MCF 10A (cell line): ENCODE data around the gene DNAH17. TPM values are rescaled to one million over a fixed set of nuclear protein-coding genes. Genes with fewer than 3 reads are reported as not detected.

Source experiments
- BruUV-seq: library from RNA; stranded (reverse); fragments of 400-500 nt; replicated peaks from 2 replicates; lab custom pipeline; 2021; lab: Mats Ljungman, UMichigan
- CTCF ChIA-PET: fragments of 300-600 bp; sonication (Branson Sonifier 250); formaldehyde crosslinking; extraction: SDS; loops from one replicate; lab custom pipeline; 2021; ENCODE audit warnings: antibody characterized with exemption, inconsistent platforms; lab: Yijun Ruan, JAX
- POLR2A ChIA-PET: fragments of 300-600, 350-650 bp; sonication (Branson Sonifier 250); formaldehyde crosslinking; extraction: SDS; loops from one replicate; lab custom pipeline; 2020; ENCODE audit warnings: antibody characterized with exemption, inconsistent platforms; lab: Yijun Ruan, JAX
- DNase-seq: peaks from one replicate; pipeline ENCODE4 v3.0.0-alpha.2; 2018; ENCODE audit not compliant: unreplicated experiment
- H3K27ac Mint-ChIP-seq: one replicate; pipeline ENCODE4 v1.8.0; 2022; ENCODE audit warnings: mild to moderate bottlenecking, low read depth, mixed read lengths; ENCODE audit not compliant: unreplicated experiment
- H3K27me3 Mint-ChIP-seq: one replicate; pipeline ENCODE4 v1.8.0; 2022; ENCODE audit warnings: mixed read lengths; ENCODE audit not compliant: insufficient read depth, unreplicated experiment
- H3K36me3 Mint-ChIP-seq: one replicate; pipeline ENCODE4 v1.8.0; 2022; ENCODE audit warnings: mild to moderate bottlenecking, moderate library complexity, mixed read lengths; ENCODE audit not compliant: insufficient read depth, unreplicated experiment
- H3K4me1 Mint-ChIP-seq: one replicate; pipeline ENCODE4 v1.8.0; 2022; ENCODE audit warnings: mixed read lengths; ENCODE audit not compliant: insufficient read depth, unreplicated experiment
- H3K4me3 Mint-ChIP-seq: one replicate; pipeline ENCODE4 v1.8.0; 2022; ENCODE audit warnings: mild to moderate bottlenecking, moderate library complexity, mixed read lengths; ENCODE audit not compliant: unreplicated experiment
- H3K9me3 Mint-ChIP-seq: one replicate; pipeline ENCODE4 v1.8.0; 2022; ENCODE audit warnings: mixed read lengths; ENCODE audit not compliant: unreplicated experiment
- intact Hi-C: fragments of 100-400 bp; cut with micrococcal nuclease; formaldehyde crosslinking; loops from 2 replicates; pipeline ENCODE4 v1.14.1; 2022
- total RNA-seq: library from RNA; stranded (reverse); gene quantifications from 2 replicates; pipeline ENCODE4 v1.2.3, GENCODE V29; 2022
- TF ChIP-seq, protein P1 (sequence below): fragments of 200-600 bp; IDR thresholded peaks from one replicate; pipeline ENCODE4 v1.8.0; 2022; ENCODE audit warnings: antibody characterized with exemption, mild to moderate bottlenecking; ENCODE audit not compliant: unreplicated experiment

DNAH17 gene
- total RNA-seq, 1 experiment from 2014 or later = not detected

DNA sequence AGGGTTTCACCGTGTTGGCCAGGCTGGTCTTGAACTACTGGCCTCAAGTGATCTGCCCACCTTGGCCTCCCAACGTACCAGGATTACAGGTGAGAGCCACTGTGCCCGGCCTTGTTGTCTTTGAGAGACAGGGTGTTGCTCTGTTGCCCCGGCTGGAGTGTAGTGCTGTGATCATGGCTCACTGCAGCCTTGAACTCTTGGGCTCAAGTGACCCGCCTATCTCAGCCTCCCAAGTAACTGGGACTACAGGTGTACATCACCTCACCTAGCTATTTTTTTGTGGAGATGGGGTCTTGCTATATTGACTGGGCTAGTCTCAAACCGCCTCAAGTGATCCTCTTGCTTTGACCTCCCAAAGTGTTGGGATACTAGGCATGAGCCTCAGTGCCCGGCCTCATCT, 130.4 kb downstream of the DNAH17 start:
- H3K4me3 Mint-ChIP-seq = no peak overlapping the region

DNA sequence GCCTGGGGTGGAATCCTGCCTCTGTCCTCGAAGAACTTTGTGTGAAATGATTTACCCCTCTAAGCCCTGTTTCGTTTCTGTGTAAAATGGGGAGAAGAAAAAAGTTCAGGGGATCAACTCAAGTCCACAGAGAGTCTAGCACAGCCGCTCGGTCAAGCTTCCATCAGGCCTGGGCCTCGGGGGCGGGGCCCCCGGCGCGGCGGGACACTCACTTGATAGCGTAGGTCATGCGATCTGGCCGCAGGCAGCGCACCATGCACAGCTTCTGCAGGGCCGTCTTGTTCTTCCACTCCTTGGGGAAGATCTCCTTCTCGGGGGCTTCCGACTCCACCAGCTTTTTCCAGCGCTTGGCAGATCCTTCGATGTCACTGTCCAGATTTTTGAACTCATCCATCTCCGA, 132.8 kb downstream of the DNAH17 start:
- intact Hi-C loops = no loop called here
- CTCF ChIA-PET = interaction anchor here (0.6 to 1.0 kb wide), 2 partner anchors 23 to 24 kb away, joined by 4 read pairs; no protein-coding TSS in a partner anchor
- DNase-seq = no peak
- H3K4me3 Mint-ChIP-seq = no peak overlapping the region
- TF ChIP-seq, protein P1, sequence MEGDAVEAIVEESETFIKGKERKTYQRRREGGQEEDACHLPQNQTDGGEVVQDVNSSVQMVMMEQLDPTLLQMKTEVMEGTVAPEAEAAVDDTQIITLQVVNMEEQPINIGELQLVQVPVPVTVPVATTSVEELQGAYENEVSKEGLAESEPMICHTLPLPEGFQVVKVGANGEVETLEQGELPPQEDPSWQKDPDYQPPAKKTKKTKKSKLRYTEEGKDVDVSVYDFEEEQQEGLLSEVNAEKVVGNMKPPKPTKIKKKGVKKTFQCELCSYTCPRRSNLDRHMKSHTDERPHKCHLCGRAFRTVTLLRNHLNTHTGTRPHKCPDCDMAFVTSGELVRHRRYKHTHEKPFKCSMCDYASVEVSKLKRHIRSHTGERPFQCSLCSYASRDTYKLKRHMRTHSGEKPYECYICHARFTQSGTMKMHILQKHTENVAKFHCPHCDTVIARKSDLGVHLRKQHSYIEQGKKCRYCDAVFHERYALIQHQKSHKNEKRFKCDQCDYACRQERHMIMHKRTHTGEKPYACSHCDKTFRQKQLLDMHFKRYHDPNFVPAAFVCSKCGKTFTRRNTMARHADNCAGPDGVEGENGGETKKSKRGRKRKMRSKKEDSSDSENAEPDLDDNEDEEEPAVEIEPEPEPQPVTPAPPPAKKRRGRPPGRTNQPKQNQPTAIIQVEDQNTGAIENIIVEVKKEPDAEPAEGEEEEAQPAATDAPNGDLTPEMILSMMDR = no peak
- no peaks in the 10 kb centered on the region for H3K36me3 Mint-ChIP-seq
- H3K27me3 Mint-ChIP-seq = no peaks in the 10 kb centered on the region
- H3K4me1 Mint-ChIP-seq = no peaks in the 10 kb centered on the region
- no peaks in the 10 kb centered on the region for H3K9me3 Mint-ChIP-seq
- no peak overlapping the region for H3K27ac Mint-ChIP-seq
- no TSS peak for BruUV-seq
- POLR2A ChIA-PET = no interaction called here

More for the DNA sequence above, 130.4 kb downstream of the DNAH17 start:
- ChIA-PET POLR2A (no interaction called here), CTCF (no interaction called here)
- no TSS peak for BruUV-seq
- no peaks in the 10 kb centered on the region for H3K9me3 Mint-ChIP-seq
- no peaks in the 10 kb centered on the region for H3K4me1 Mint-ChIP-seq
- no peak for DNase-seq
- TF ChIP-seq, protein P1 = no peak
- no peaks in the 10 kb centered on the region for H3K27me3 Mint-ChIP-seq
- no peak overlapping the region for H3K27ac Mint-ChIP-seq
- intact Hi-C loops = no loop called here
- H3K36me3 Mint-ChIP-seq = no peaks in the 10 kb centered on the region

DNA sequence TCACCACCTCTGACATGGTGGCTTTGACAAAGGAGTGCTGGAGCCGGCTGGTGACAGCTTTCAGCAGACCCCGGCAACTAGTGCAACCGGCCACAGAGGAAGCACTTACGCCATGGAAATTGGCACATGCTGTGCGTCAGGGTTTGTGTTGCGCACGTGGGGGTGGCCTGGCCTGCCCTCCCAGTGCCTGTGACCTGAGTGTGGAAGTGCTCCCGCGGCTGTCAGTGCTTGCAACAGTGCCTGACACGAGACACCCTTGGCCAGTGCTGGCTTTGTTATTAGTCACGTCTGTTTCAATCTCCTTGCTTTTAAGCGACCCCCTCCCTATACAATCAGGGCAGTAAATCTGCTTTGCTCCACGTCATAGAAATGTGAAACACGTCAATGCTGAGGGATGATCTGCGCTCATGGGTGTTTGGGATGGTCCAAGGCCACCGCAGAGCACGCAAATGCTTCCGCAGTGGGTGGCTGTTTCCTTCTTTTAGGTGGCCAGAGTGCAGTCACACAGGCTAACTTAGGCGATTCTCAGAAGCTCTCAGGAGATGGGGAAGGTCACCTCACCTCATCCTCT, 134.5 kb downstream of the DNAH17 start:
- Mint-ChIP-seq H3K9me3 (no peaks in the 10 kb centered on the region), H3K36me3 (no peaks in the 10 kb centered on the region), H3K4me3 (no peak overlapping the region), H3K4me1 (no peaks in the 10 kb centered on the region), H3K27me3 (no peaks in the 10 kb centered on the region), H3K27ac (no peak overlapping the region)
- ChIA-PET CTCF (interaction anchor here (0.6 kb wide), 1 partner anchor 251 kb away, joined by 3 read pairs; no protein-coding TSS in a partner anchor), POLR2A (no interaction called here)
- intact Hi-C loops = no loop called here
- TF ChIP-seq, protein P1 = no peak
- BruUV-seq = no TSS peak
- DNase-seq = no peak

DNA sequence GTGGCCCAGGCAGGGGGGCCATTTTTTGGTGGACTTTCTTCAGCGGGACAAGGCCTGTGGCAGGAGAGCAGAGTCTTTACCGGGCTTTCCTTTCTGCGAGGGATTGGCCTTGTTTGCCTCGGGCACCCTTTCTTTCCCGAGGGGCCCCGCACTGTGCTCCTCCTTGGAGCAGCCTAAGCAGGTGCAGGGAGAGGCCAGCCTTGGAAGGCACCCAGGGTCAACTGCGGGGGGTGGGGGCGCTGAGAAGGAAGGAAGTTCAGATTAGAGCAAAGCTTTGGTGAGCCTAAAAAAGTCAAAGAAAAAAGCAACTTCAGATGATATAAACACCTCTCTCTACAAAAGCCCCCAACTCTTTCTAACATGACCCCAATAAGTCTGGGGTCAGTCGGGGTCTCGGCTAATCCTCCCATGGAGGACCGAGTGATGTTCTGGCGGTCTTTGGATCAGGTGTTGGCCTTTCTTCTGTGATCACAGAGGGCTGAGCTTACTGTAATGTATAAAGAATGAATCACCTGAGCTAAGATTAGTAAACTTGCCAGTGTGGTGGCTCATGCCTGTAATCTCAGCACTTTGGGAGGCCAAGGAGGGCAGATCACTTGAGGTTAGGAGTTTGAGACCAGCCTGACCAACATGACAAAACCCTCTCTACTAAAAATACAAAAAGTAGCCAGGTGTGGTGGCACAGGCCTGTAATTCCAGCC, 135.8 kb downstream of the DNAH17 start:
- Mint-ChIP-seq H3K27me3 (no peaks in the 10 kb centered on the region), H3K9me3 (no peaks in the 10 kb centered on the region), H3K4me3 (no peak overlapping the region), H3K36me3 (no peaks in the 10 kb centered on the region), H3K4me1 (no peaks in the 10 kb centered on the region), H3K27ac (no peak overlapping the region)
- DNase-seq = no peak
- POLR2A ChIA-PET = no interaction called here
- CTCF ChIA-PET = interaction anchor here (0.6 to 1.0 kb wide), 2 partner anchors 17 to 306 kb away, joined by 3 read pairs; no protein-coding TSS in a partner anchor
- no TSS peak for BruUV-seq
- TF ChIP-seq, protein P1 = no peak
- intact Hi-C loops = no loop called here
